Activated CD8-positive, alpha-beta memory T cell treated with anti-CD3 and anti-CD28 coated beads, Interleukin-2, amount 50 U/mL, for 24 hours (primary cell): ENCODE data around the gene COMMD7.

ENCODE experiments used
- DNase-seq: peaks from one replicate; pipeline ENCODE4 v3.0.0-alpha.2; 2020; ENCODE audit errors: extremely low read depth

Gene COMMD7

GRCh38 chr20:32743237-32744112, at the start of gene COMMD7:
Gene COMMD7 (minus strand): TSS chr20:32743467. CDS start chr20:32743391, 76 bp downstream.
- no peak for DNase-seq

- DNase-seq = no peak
Observed at GRCh38 chr20:32792731-32793458, 49.6 kb upstream of the COMMD7 start.

DNA sequence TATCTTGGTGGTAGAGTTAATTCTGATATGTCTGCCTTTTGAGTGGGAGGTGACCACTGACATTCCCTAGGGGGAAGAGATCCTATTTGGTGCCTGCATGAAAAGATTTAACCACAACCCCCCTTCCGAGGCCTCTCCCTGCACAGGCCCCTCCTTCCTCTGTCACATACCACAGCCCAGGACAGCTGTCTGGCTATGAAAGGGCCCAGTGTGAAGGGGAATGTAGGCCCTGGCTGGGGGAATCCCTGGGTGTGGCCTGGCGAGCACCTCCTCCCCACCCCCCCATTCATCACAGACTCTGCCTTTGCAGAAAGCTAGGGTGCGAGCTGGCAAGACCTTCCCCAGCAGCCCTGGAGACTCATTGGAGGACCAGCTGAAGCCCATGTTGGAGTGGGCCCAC, 49.0 kb upstream of the COMMD7 start:
- DNase-seq = no peak

DNA sequence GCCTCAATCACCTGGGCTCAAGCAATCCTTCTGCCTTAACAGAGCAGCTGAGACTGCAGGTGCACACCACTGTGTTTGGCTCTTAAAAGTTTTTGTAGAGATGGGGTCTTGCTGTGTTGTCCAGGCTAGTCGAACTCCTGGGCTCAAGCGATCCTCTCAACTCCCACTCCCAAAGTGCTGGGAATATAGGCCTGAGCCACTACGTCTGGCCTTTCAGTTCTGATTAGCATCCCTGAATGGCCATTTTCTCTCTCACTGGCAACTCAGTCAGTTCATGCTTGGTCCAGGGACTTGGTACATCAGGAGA, 47.4 kb upstream of the COMMD7 start:
- DNase-seq = no peak

DNA sequence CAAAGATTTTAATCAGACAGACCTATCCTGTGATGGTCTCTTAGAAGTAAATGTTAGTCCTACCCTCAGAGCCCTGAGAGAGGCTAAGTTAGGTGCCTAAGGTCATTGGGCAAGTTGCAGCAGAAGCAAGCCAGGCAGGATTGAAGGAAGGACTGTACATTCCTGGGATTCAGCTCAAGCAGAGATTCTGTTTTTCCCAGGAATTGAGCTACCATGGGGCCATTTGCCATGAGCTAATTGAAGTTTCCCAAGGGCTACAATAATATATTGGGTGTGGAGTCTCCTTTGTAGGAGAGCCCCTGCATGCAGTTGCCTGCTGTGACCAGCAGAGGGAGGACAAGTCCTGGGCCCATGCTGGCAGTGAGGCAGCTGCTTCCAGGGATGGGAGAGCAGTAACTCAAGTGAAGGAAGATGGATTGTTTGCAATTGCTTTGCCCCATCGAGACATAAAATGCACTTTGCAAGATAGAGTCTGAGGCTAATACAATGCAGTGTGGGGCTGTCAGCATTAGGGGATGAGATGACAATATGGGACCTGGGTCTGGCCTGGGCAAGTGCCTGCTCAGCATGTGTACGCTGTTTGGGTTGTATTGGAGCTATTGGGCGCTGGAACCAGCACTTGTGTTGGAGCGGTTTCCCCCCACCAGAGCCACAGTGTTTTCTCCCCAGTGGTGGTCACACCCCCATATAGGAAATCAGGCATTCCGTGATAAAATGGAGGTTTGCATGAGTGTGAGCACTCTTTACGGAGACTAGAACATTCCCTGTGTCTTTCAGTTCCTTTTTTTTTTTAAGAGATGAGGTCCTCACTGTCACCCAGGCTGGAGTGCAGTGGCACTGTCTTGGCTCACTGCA, 46.9 kb upstream of the COMMD7 start:
- DNase-seq = no peak

GRCh38 chr20:32787168-32787567, 43.9 kb upstream of the COMMD7 start:
- DNase-seq = no peak

GRCh38 chr20:32786059-32786760, 42.9 kb upstream of the COMMD7 start:
- no peak for DNase-seq

DNA sequence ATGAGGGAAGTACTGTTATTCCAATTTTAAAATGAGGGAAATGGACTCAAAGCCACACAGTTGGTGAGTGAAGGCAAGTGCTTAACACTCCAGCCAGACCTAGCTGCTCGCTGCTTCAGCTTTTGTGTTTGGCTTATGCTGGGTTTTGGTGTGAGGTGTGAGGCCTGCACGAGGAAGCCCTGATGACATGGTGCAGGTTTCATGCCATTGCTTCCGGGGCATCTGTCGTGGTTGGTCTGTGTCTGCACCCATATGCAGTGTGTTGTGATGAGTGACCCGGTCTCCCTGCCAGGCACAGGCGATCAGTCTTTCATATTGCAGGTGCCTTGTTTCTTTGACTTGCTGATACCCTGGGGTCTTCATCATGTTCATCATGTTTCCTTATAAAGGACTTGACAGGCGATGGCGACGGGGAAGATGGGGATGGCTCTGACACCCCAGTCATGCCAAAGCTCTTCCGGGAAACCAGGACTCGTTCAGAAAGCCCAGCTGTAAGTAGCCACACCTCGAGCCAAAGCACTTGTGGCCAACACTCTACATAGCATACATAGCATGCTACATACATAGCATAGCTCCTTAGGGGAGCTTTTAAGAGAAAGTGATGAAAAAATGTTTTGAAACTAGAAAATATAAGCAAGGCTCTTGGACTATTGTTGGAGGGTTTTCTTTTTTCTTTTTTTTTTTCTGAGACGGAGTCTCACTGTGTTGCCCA, 41.3 kb upstream of the COMMD7 start:
- DNase-seq = no peak

DNA sequence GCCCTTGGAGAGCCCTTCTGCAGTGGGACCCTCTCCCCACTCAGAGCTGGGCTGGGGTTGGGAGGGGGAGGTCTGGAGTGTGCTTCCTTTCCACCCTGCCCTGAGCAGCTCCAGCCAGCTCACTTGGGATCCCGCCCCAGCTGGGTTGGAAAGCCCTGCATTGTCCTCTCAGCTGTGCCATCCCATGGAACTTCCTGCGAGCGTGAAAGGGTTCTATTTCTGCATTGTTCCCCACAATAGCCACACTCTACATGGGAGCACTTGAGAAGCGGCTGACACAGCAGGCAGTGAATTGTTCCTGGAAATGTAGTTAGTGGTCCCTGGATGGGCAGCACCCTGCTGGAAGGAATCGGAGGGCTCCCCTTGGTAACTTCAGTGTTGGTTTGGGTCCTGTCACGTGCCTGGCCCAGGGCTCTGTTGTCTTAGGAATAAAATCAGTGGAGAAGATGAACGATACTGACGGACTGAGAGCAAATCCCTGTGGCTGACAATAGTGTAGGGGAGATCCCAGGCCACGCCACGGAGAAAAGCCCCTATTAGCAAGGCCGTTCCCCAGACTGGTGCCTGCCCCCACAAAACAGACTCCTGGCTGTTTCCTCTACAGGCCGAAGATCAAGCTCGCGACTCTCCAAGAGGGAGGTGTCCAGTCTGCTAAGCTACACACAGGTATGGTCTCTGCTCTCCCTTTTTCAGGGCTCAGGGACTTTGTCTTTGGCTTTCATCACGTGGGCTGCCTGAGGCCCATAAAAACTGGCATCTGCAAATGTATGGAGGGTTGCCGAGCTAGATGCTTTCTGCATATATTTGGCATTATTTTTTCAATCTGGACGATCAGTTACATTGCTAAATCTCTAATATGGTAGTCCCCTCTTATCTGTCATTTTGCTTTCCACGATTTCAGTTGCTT, 37.7 kb upstream of the COMMD7 start:
- no peak for DNase-seq

DNA sequence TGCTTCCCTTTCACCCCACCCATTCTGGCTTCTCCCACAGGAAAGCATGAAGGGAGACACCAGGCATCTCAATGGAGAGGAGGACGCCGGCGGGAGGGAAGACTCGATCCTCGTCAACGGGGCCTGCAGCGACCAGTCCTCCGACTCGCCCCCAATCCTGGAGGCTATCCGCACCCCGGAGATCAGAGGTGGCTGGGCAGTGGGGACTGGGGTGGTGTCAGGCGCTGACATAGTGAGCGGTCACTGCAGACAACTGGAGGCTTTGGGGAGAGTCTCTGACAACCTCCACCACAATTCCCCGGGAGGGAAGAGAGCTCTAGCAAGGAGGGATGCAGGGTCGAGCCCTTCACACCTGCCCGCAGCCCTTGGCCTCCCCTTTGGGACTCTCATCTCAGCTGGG, 37.0 kb upstream of the COMMD7 start:
- DNase-seq = no peak

DNA sequence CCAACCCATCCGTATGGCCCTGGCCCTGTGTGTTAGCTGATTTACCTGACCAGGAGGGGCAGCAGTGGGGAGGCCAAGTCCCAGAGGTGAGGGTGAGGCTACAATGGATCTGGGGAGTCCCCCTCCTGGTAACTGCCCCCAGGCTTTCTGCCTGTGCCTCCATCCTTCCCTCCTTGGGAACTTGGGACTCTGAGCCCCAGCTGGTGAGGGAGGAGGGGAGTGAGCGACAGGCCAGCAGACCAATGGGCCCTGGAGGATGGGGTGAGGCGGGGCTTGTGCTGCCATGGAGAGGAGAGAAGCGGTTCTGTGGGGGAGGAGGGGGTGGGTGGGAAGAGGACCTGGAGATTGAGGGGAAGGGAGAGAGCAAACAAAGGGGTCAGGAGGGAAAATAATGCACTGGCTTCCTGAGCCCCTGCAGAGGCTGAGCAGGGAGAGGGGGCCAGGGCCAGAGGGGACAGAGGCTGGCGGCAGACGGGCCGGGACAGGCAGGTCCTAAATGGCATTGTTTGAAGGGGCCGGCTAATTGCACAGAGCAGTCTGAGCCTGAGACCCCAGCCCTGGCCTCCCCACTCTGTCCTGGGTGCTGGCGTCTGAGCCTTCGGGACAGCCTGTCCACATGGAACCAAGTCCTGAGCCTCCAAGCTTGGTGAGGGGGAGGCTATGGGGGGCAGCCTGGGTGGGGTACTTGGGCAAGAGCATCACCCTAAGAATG, 36.4 kb upstream of the COMMD7 start:
- DNase-seq = no peak

DNA sequence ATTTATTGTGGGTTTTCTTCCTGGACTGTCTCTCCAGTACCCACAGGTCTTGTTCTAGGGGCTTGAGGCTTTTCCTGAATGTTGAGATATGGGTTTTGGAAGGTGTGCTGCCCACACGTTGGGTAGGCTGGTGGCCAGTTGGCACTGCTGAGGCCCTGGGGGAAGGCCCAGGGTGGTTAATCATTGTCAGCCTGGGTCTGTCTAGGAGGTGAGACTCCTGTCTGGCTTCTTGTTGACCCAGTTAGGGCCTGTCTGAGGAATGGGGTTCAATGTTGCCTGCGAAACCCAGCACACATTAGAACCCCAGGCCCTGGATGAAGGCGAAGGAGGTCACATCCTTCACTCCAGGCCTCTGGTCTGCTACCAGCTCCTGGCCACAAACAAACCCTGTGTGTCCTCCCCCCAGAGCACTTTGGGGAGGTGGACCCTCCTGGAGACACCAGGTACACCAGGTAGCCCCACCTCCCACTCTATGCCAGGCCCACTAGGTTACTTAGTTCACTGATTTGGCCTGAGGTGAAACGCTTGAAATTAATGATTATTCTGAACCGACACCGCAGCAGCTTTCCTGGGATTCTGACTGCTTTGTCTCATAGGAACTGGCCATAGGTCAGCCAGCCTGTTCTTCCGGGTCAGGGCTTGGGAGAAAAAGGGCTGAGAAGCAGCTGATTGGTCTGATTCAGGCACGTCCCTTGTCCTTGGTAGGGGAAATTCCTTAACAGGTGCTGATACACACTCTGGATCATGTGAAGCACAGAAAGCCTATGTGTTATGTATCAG, 34.1 kb upstream of the COMMD7 start:
- DNase-seq = no peak

DNA sequence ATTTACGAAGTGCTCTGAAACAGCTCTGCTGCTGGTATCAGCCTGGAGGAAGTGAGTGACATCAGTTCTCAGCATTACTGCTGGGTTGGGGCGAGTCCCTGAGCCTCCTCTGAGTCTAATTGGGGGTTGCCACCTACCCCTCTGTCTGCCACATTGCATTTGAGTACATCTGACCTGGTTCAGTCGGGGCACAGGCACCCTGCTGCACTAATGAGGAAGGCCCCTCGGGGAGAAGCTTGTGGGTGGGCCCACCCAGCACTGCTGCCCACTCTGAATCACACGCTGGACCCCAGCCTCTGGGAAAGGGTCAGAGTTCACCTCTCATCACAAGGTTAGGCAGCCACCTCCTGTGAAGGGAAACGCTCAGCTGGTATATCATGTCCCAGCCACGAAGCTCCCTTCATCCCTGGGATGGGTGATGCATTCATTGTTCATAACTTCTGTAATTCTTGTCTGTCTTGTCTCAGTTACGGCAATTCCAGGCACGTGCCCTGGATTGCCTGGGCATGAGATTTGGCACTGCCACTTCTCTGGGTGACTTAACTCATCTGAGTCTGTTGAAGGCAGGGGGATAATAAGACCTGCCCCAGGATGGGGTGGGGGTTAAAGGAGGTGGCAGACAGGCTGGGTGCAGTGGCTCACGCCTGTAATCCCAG, 32.2 kb upstream of the COMMD7 start:
- DNase-seq = no peak

DNA sequence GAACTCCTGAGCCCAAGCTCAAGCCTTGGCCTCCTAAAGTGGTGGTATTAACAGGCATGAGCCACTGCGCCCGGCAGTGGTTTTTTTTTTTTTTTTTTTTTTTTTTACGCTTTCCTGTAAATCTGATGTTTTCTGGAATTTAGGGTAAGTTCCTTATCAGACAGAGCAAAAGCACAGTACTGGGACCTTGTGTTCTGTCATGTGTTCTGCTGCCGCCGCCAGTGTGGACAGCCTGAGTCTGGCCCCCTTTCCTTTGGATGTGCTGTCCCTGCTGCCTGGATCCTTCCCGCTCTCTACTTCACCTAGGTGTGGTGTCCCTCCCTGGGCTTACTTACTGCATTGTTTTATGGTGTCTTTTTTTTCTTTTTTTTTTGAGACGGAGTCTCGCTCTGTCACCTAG, 30.6 kb upstream of the COMMD7 start:
- DNase-seq = no peak

DNA sequence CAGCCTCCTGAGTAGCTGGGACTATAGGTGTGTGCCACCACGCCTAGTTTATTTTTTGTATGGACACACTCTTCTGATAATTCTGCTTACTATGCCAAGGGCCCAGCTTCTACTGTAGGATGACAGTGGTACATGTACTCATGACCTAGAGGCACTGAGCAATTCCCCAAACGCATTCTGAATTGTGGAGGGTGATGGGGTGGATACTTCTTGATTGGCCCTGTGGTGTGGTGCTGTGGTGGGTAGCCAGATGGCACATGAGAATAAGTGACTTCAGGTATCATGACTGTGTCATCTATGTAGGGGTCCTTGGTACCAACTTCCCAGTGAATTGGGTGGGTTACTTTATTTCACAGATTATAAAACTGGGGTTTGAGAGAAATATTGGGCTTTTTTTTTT, 30.0 kb upstream of the COMMD7 start:
- DNase-seq = no peak

DNA sequence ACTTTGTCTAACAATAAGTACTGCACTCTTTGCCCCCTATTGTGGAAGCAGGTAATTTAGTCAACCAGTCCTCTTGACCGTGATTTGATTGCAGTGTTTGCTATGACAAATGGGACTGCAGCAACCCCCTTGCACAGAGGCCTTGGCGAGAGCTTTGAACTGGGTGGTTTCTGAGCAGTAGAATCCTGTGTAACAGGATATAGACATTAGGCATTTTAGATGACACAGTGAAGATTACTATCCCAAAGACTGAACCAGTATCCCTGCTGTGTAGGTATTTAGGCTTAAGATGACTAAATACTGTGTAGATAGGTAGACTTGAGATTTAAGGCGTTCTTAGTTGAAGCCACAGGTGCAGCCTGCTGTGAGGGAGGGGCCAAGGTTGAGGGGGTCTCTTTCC, 28.8 kb upstream of the COMMD7 start:
- DNase-seq = no peak

GRCh38 chr20:32767418-32768198, 24.3 kb upstream of the COMMD7 start:
- DNase-seq = no peak
